NCI-H1436 (cell line): Measurements from ENCODE around the gene MSMP.

Experiments
- DNase-seq: peaks from one replicate; lab custom pipeline; 2025; lab: John Stamatoyannopoulos, UW

The MSMP gene

GRCh38 chr9:35743880-35744518, 10.1 kb downstream of the MSMP start:
- no peak for DNase-seq

DNA sequence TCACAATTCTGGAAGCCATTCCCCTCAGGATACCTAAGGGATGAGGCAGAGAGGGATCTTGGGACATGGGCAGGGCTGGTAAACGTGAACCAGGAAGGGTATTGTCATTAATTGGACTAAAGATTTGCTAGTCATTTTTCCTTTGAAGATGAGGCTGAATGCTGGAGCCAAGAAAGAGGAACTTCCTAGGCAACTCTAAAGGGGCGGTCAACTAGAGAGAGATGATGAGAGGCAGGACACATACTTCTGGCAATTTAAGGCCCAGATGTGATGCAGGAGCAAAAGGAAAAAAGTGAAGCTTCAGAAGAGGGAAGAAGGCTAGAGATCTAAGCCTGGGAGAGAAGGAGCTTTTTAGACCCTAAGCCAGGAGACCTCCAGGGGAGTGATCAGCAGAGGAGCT, 10.6 kb downstream of the MSMP start:
- no peak for DNase-seq

GRCh38 chr9:35741740-35742139, 12.3 kb downstream of the MSMP start:
- DNase-seq = no peak

DNA sequence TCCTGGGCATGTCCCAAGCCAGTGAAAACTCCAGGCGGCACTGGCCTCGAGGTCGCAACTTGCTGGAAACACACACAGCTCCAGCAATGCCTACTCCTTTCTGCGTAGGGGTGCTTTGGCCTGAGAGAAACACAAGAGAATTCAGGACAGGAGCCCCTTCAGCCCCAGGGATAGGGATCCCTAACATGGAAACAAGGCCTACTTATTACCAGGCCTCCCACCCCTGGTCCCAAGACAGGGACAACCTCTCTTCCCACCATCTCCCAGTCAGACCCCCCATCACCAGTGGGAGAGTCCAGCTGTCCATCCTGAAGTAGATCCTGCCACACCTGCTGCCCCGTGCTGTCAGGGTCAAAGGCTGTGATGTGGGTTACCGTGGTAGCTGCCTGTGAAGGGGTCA, 13.8 kb downstream of the MSMP start:
- no peak for DNase-seq

- no peak for DNase-seq
These were observed 15.2 kb downstream of the MSMP start for GRCh38 chr9:35738924-35739323.

DNA sequence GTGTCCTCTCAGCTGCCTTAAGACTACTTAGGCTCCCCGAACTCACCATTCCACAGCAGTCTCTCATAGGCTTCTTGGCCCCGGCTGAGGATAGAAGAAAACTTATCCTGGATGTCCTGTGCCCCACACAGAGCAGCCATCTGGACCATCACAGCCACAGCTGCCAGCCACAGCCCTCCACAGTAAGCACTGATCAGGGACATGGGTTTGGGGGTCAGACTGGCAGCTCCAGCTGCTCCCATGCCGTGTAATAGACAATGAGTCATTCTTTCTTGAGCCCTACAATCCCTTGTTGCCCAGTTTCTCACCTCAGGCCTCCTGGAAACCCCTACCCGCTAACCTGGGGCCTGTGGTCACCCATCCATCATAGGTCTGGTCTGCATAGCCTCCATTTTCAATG, 15.9 kb downstream of the MSMP start:
- no peak for DNase-seq

- DNase-seq = no peak
These were observed 16.9 kb downstream of the MSMP start for GRCh38 chr9:35737143-35737542.

GRCh38 chr9:35736201-35736633, 17.9 kb downstream of the MSMP start:
- DNase-seq = peak; percentile 56

DNA sequence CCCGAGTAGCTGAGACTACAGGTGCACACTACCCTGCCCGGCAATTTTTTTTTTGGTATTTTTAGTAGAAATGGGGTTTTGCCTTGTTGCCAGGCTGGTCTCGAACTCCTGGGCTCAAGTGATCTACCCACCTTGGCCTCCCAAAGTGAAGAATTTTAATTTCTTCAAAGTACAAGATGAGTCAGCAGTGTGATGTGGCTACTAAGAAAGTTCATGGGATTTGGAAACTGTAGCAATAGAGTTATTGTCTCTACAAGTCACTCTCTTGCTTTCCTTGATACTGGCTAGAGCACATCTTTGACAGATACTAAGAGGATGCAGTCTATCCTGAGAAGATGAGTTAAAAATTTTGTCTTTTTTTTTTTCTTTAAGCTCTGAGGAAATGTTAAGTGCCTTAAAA, 20.0 kb downstream of the MSMP start:
- DNase-seq = no peak

DNA sequence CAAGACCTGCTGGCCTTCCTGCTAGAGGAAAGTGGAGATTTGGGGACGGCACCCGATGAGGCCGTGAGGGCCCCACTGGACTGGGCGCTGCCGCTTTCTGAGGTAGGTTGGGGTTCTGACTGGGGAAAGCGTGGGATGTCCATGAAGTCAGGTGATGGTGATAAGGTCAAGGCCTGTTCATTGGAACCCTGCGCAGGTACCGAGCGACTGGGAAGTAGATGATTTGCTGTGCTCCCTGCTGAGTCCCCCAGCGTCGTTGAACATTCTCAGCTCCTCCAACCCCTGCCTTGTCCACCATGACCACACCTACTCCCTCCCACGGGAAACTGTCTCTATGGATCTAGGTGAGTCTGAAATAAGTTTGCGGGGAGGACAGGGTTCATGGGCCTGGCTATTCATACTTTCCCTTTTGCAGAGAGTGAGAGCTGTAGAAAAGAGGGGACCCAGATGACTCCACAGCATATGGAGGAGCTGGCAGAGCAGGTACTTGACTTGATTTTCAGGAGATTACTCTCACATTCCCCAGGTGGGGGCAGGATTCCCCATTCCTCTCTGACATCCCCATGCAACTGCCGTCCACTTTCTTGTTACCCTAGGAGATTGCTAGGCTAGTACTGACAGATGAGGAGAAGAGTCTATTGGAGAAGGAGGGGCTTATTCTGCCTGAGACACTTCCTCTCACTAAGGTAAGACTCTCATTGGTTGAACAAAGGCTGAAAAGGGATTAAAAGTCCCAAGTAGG, 21.1 kb downstream of the MSMP start:
- no peak for DNase-seq

DNA sequence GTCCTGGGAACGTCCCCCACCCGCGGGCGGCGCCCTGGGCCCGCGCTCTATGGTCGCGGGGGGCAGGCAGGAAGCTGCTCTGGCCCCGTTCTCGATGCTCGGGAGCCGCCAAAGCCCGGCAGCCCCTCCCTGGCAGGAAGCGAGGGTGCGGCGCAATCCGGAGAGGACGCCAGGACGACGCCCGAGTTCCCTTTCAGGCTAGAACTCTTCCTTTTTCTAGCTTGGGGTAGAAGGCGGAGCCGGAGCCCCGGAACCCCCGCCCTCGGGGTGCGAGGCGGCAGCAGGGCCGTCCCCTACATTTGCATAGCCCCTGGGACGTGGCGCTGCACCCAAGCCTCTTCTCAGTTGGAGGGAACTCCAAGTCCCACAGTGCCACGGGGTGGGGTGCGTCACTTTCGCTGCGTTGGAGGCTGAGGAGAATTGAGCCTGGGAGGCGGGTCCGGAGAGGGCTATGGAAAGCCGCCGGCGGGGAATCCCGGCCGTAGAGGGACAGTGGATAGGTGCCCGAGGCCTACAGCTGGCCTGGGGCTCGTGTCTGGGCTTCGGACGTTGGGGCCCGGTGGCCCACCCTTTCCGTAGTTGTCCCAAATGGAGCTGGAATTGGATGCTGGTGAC, 21.8 kb downstream of the MSMP start, which contains the start of the genes CREB3 and TLN1:
TSS of gene CREB3 (plus strand) at position 482 of the 615 bp plus-strand sequence. CDS start at position 589, 107 bp downstream.
TSS of gene TLN1 (minus strand) at position 11 of the 615 bp plus-strand sequence. CDS start 6,501 bp downstream, outside the sequence.
- peak; percentile 95 for DNase-seq

- no peak for DNase-seq
These were observed 22.5 kb downstream of the MSMP start for GRCh38 chr9:35731415-35732184.

- no peak for DNase-seq
These were observed 23.6 kb downstream of the MSMP start for GRCh38 chr9:35730486-35730854.

DNA sequence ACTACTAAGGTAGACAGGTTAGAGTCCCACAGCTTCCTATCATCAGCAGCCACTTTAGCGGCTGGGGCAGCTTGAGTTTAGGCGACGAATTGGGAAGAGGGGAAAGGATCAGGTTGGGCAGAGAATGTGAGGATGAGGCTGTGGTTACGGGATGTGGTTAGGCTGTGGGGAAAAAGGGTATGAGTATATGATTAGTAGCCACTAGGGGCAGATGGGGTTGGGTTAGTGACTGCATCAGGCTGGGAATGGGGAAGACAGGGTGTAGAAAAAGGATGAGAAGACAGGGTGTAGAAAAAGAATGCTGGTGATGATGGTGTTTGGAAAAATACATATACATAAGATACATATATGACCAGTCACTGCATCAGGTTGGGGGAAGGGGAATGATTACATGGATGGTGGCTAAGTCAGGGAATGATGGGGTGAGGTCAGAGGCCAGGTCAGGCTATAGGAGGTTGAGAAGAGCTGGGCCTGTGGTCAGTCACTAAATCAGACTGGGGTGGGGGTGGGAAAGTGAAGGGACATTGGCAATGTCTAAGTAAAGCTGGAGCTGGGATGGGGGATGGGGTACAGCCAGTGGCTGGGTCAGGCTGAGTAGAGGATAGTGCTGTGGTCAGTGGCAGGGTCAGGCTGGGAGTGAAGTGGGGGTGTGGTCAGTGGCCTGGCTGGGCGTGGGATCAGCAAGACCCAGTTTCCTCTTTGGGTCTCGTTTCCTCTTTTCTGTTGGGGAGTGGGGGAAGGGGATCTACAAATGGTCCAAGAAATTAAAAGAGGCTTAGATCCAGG, 24.2 kb downstream of the MSMP start:
- DNase-seq = no peak

DNA sequence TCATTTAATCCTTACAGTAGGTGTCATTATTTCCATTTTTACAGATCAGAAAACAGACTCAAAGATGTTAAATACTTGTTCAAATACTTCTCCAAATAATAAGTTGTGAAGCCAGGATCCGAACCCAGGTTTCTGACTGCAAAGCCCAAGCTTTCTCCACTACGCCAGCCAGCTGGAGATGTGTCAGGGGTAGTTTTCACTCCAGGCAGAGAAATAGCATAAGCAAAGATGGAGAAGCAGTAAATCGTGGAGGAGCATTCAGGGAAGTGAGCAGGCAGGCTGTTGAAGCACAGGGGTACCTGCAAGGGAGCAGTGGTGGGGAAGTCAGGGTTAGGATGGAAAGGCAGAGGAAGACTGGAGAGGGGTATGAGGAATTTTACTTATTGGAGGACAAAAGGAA, 25.0 kb downstream of the MSMP start:
- no peak for DNase-seq

DNA sequence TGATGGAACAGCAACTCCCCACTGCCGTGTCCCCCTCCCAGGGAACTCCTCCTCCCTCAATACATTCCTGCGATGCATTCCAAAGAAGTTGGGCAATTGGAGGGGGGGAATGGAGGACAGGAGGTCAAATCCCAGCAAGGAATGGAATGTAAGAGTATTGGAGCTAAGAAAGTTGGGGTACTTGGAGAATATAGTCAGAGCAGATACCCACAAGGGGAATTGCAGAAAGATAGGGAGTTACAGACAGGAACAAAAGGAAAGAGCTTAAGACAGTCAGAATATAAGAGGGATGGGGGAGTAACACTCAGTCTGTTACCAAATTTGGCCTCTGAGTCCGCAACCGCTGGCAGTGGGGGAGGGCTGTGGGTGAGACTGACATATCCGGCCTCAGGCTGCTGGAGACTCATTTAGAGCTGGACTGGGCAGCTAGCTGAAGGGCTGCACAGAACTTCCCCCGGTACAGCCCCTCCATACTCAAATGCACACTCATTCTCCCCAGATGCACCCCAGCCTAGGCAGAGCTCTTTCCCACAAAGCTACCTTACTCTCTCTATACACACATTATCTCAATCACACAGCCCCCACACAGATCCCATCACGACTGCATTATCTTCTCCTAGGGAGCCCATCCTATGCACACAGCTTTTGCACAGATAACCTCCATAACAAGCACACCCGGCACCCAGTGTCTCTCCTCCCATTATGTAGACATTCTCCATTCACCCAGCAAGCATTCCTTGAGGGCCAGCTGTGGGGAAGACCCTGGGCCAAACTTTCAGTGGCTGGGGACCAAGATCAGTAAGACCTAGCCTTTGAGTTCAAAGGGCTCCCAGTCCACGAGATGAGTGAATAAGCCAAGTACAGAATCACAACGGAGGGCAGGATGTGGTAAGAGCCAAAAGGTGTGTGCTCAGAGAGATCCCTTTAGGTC, 25.8 kb downstream of the MSMP start:
- no peak for DNase-seq

DNA sequence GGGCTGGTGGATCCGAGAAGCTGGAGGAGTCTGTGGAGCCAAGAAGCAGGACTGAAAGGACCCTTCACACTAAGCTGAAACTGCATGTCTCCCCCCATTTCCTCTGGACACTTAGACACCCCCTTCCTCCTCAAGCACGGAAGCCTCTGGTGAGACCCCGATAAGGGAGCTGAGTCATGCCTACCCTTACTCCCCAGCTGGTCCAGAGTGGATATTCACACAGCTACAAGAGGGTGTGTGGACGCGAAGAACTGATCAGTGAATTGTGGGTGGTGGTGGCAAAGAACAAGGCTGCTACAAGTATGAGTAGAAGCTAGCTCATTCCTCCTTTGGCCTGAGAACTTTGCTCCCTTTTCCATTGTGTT, 26.4 kb downstream of the MSMP start:
- no peak for DNase-seq

- DNase-seq = no peak
These were observed 27.1 kb downstream of the MSMP start for GRCh38 chr9:35726931-35727330.

DNA sequence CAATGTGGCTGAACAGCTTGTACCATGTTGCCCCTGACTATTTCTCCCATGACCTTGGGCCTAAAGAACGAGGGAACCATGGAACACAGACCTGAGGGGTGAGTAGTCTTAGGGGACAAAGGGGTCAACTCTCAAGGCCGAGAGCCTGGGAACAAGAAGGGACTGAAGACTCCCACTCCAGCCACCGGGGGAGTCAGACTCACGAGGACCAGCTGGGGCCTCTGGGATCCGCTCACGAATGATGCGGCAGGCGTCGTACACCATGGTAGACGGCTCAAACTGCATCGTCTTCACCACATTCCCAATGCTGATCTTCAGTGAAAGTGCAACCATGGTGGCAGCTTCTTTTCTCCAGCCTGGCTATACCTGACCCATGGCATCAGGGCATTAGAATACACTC, 28.7 kb downstream of the MSMP start:
- no peak for DNase-seq

DNA sequence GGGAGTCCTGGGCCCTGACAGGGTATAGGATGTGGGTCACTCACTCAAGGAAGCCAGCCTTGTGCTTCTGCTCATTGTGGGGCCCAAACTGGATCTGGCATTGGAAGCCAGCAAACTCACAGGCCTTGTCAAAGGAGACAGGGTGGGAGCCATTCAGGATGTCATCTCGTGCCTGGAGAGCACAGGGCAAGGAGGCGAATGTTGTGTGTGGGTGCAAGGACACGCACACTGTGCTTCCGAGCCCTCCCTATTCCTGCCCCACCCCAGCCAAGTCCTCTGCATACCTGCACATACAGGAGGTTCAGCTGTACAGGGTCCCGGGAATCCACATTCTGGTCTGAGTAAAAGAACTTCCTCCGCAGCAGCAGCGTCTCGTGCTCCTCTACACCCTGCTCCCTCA, 30.2 kb downstream of the MSMP start:
- no peak for DNase-seq

DNA sequence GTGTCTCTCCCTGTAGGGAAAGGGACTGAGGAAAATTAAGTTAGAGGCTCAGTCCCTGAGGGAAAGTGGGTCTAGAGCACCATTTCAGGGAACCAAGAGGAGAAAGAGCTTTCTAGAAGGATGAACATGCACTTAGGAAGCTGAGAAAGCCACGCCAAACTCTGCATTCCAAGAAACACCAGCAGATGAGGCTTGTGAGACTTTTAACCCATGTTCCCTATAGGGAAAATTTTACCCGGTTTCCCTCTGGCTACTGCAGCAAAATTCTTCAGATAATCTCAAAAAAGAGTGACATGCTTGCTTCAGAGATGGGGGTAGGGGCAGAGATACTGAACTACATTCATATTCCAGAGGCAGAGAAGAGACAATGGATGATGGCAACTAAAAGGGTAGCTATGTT, 30.6 kb downstream of the MSMP start:
- no peak for DNase-seq
